GM12891 (cell line): ENCODE data around the gene KHSRP.

Experiments used
- POLR2A ChIP-seq: IDR thresholded peaks from 2 replicates; pipeline ENCODE4 v1.6.1; 2011; ENCODE audit warnings: low read depth, low read length, control low read depth
- POLR2AphosphoS5 ChIP-seq: IDR thresholded peaks from 2 replicates; pipeline ENCODE4 v1.6.1; 2011; ENCODE audit warnings: low read depth, low read length, control low read depth
- SPI1 ChIP-seq: IDR thresholded peaks from 2 replicates; pipeline ENCODE4 v1.6.1; 2011; ENCODE audit warnings: low read depth, low read length, control low read depth
- TAF1 ChIP-seq: IDR thresholded peaks from 2 replicates; pipeline ENCODE4 v1.6.1; 2011; ENCODE audit warnings: low read depth, low read length, control low read depth

DNA sequence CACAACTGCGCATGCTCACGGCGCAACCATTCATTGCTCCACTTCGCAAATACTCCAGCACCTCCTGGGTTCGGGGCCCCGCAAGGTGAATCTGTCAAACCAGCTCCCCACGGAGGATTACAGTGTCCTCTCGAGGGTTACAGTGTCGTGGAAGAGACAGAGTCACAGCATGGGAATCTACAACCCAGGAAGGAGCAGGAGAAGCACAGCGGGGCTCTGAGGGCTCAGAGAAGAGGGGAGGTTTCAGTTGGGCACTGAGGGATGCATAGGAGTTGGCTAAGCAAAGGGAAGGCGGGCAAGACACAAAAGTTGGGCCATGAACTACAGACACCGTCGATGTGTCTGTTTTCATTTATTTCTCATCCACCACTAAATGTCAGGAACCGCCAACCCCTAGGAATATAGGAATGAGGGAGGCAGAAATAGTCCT is 30.6 kb downstream of the KHSRP start:
- TF ChIP-seq SPI1: no peak
- no peak; the same call in 1 of the 2 replicates for TF ChIP-seq POLR2A
- TF ChIP-seq TAF1: no peak
- no peak for TF ChIP-seq POLR2AphosphoS5
